ENCODE measurements around the gene ACACA.

GRCh38 chr17:37368577-37368976, 38.1 kb downstream of the ACACA start:
- TF ChIP-seq EZH2 (IDR thresholded peaks at IDR 0.05; ENCODE audit: low read length, missing control alignments) (no peak), CTCF (conservative IDR thresholded peaks at IDR 0.05 in 1 of 2, IDR thresholded peaks at IDR 0.05 in 1 of 2; ENCODE audit: low read depth in 1 of 2, low read length in 2 of 2) (no peak)

All from fibroblast of lung (primary cell).